ENCODE data around the gene NGRN. TPM values are rescaled to one million over a fixed set of nuclear protein-coding genes. Genes with fewer than 3 reads are reported as not detected.
"Not testable (repeated sequence)": the region's sequence is repeated elsewhere in the genome, so short reads cannot be mapped to it uniquely, and the experiment has no call there.

The NGRN gene
- total and polyA plus RNA-seq, 12 donors = 56.5 to 139 (median 119) TPM

DNA sequence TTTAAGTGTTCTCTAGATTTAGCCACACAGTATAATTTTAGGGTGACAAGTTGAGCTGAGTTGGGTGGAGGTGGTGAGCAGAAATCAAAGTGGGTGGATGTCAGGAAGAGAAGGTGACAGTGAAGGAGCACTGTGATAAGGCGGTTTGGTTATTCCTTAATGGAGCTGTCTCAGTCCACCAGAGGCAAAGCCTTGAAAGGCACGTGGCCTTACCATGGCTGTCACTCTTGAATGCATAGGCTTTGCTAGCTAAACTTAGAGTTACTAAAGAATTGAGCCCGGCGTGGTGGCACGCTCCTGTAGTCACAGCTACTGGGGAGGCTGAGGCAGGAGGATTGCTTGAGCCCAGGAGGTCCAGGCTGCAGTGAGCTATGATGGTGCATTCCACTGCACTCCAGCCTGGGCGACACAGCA, 16.7 kb upstream of the NGRN start:
- H3K4me3 ChIP-seq = peak overlapping the region; percentile 41 to 75 (median 58)
- H3K27ac ChIP-seq = peak overlapping the region in 9 of 10 donors; percentile 4 to 82 (median 71)
- DNase-seq = no peak

DNA sequence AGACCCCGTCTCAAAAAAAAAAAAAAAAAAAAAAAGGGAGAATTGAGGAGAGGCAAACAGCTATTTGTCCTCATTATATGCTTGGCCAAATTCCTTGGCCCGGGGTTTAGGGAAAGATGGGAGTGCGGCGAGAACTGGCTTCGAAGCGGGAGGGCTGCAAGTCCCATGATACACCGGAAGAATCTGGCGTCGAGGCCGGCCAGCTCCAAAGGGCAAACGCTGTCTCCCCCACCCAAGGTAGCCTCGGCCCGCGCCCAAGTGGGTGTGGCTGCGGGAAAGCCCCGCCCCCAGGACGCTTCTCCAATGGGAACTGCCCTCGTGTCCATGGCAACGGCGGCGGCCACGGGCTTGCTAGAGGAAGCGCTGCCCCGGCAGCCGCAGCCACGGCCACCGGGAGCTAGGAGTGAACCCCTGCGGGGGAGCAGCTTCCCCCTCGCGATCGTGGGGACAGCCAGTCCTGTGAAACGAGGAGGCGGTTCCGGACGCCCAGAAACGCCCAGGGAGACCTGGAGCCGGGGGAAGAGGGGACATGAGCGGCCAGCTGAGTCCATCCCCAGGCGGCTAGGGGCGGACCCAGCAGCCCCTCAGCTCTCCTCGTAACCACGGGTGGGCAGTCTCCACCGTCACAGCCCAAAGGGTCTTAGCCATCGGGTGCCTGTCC, 16.1 kb upstream of the NGRN start, which contains the start of gene TTLL13:
TTLL13 (plus strand) TSS at position 354 of the 661 bp plus-strand sequence. CDS start 1,075 bp downstream, outside the sequence.
- peak; percentile 93 to 98 (median 98) for ATAC-seq
- DNase-seq = peak; percentile 94 to 97
- intact Hi-C loops (cut with DNase I) = loop anchor here in 1 of 10 donors (2.0 kb wide), 1 partner anchor 15 kb away; the partner anchor contains the start of gene NGRN
- H3K9me3 ChIP-seq = no peaks in the 10 kb centered on the region
- TF ChIP-seq, protein P1, sequence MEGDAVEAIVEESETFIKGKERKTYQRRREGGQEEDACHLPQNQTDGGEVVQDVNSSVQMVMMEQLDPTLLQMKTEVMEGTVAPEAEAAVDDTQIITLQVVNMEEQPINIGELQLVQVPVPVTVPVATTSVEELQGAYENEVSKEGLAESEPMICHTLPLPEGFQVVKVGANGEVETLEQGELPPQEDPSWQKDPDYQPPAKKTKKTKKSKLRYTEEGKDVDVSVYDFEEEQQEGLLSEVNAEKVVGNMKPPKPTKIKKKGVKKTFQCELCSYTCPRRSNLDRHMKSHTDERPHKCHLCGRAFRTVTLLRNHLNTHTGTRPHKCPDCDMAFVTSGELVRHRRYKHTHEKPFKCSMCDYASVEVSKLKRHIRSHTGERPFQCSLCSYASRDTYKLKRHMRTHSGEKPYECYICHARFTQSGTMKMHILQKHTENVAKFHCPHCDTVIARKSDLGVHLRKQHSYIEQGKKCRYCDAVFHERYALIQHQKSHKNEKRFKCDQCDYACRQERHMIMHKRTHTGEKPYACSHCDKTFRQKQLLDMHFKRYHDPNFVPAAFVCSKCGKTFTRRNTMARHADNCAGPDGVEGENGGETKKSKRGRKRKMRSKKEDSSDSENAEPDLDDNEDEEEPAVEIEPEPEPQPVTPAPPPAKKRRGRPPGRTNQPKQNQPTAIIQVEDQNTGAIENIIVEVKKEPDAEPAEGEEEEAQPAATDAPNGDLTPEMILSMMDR (IDR thresholded peaks at IDR 0.05) = no peak
- H3K4me3 ChIP-seq = peak within 1 kb of the TSS; percentile 41 to 75 (median 58)
- no peaks in the 10 kb centered on the region for H3K36me3 ChIP-seq
- H3K27me3 ChIP-seq = no peaks in the 10 kb centered on the region
- WGBS, 2 donors = 0 to 1% methylated on average over 41 to 44 of the region's 44 CpGs
- H3K4me1 ChIP-seq = peaks cover 0 to 22% (median 15%) of the 10 kb centered on the region in 9 donors
- H3K27ac ChIP-seq = peak within 1 kb of the TSS in 9 of 10 donors; percentile 4 to 82 (median 71)

More for the DNA sequence above, 16.7 kb upstream of the NGRN start:
- Histone ChIP-seq H3K4me1 (peaks cover 0 to 22% (median 15%) of the 10 kb centered on the region in 9 donors), H3K9me3 (no peaks in the 10 kb centered on the region), H3K36me3 (peaks cover 0 to 2% (median 0%) of the 10 kb centered on the region in 9 donors), H3K27me3 (no peaks in the 10 kb centered on the region)
- intact Hi-C loops (cut with DNase I) = loop anchor here in 1 of 10 donors (2.0 kb wide), 1 partner anchor 16 kb away; the partner anchor contains the start of gene NGRN
- TF ChIP-seq, protein P1 (IDR thresholded peaks at IDR 0.05) = no peak
- ATAC-seq = peak in 7 of 8 donors; percentile 35 to 79 (median 60)
- 39 to 50% methylated on average over 6 of the region's 6 CpGs for WGBS, 2 donors

DNA sequence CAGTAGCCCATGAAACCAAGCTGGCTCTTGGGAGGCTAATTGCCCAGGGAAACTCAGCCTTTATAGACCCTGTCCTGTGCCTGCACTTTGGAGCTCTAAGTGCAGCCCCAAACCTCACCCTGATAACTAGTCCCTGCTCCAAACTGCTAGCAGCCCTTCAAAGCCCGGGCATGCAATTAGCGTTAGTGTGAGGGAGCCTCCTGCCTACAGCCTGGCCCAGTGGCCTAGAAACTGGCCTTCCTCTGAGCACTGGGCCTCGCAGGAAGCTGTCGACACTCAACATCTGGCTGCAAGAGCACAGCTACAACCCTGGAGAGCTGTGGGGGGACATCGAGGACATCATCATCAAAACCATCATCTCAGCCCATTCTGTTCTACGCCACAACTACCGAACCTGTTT, 7.7 kb upstream of the NGRN start:
- Histone ChIP-seq H3K9me3 (no peaks in the 10 kb centered on the region), H3K27ac (no peak overlapping the region), H3K27me3 (no peaks in the 10 kb centered on the region), H3K36me3 (no peaks in the 10 kb centered on the region), H3K4me3 (no peak overlapping the region), H3K4me1 (peaks cover 0 to 10% (median 0%) of the 10 kb centered on the region in 9 donors)
- intact Hi-C loops (cut with DNase I) = no loop called here
- no peak for ATAC-seq
- DNase-seq = no peak
- WGBS, 2 donors = 73 to 86% methylated on average over 7 of the region's 7 CpGs
- TF ChIP-seq, protein P1 (IDR thresholded peaks at IDR 0.05) = no peak

DNA sequence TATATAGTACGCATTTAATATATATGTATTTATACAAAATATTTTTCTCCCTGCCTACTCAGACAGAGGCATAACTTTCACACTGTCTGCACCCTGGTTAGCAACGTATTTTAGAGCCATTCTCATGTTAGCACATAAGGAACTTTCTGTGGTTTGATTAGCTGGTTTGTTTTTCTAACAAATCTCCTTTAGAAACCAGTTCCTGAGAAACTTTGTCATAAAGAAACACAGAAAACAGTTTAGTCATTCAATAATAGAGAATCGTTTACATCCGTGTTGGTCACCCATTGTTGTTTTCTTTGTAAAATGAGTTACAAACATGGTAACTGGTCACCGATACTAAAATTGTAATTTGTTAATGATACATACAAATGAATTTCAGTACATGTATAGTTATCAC, 5.9 kb upstream of the NGRN start:
- TF ChIP-seq, protein P1 (IDR thresholded peaks at IDR 0.05) = no peak
- ATAC-seq = no peak
- no peaks in the 10 kb centered on the region for H3K27me3 ChIP-seq
- no peaks in the 10 kb centered on the region for H3K9me3 ChIP-seq
- H3K4me1 ChIP-seq = peaks cover 0 to 15% (median 4%) of the 10 kb centered on the region in 9 donors
- no peaks in the 10 kb centered on the region for H3K36me3 ChIP-seq
- DNase-seq = no peak
- 87 to 91% methylated on average over 5 of the region's 5 CpGs for WGBS, 2 donors
- no peak overlapping the region for H3K4me3 ChIP-seq
- H3K27ac ChIP-seq = no peak overlapping the region
- intact Hi-C loops (cut with DNase I) = no loop called here

DNA sequence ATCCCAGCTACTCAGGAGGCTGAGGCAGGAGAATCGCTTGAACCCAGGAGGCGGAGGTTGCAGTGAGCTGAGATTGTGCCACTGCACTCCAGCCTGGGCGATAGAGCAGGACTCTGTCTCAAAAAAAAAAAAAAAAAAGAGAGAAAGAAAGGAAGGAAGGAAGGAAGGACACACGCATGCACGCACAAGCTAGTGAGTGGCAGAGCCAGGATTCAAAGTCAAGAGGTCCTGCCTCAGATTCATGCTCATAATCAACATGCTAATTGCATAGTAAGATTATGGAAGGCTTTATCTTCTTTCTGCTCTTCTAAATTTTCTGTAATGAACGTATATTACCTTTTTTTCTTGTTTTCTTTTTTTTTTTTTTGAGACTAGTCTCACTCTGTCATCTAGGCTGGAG, 4.7 kb upstream of the NGRN start:
- WGBS, 2 donors = 69 to 75% methylated on average over 5 to 6 of the region's 6 CpGs
- H3K27me3 ChIP-seq; H3K27ac ChIP-seq; H3K36me3 ChIP-seq; DNase-seq; ATAC-seq; H3K9me3 ChIP-seq; intact Hi-C loops (cut with DNase I); H3K4me3 ChIP-seq: not testable (repeated sequence)
- H3K4me1 ChIP-seq = peaks cover 0 to 21% (median 8%) of the 10 kb centered on the region in 9 donors
